GM18868 (cell line): Measurements from ENCODE around the gene PI4K2A.

ENCODE experiments used
- ATAC-seq: cut with Tn5 transposase; IDR thresholded peaks from one replicate; pipeline ENCODE4 v1.9.1; 2021; ENCODE audit warnings: mild to moderate bottlenecking, moderate library complexity; ENCODE audit not compliant: unreplicated experiment

The PI4K2A gene

DNA sequence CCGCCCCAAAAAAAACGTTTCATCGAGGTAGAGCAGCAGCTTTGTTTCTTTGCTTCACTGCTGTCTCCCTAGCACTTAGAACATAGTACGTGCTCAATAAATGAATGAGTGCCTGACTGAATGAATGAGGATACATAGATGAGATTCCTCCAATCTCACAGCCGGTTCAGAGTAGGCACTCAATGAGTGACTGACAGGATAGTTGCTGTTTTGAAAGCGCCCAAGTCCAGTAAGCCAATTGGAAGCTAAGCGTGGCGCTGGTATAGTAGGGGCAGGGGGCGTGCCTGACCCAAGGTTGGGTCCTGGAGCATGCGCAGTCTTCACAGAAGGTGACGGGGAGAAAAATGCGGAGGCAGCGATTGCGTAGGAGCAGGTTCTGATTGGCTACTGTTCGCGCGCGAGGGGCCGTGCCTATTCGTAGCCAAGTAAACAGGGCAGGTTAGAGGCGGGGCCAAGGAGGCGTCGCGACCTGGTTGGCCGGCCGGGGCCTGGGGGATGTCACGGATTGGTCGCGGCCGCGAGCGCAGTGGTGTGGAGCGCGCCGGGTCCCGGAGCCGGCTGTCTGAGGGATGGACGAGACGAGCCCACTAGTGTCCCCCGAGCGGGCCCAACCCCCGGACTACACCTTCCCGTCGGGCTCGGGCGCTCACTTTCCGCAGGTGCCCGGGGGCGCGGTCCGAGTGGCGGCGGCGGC, at the start of gene PI4K2A:
TSS of gene PI4K2A (plus strand) at position 498 of the 694 bp plus-strand sequence. CDS start at position 570, 72 bp downstream.
- ATAC-seq = peak; percentile 98

DNA sequence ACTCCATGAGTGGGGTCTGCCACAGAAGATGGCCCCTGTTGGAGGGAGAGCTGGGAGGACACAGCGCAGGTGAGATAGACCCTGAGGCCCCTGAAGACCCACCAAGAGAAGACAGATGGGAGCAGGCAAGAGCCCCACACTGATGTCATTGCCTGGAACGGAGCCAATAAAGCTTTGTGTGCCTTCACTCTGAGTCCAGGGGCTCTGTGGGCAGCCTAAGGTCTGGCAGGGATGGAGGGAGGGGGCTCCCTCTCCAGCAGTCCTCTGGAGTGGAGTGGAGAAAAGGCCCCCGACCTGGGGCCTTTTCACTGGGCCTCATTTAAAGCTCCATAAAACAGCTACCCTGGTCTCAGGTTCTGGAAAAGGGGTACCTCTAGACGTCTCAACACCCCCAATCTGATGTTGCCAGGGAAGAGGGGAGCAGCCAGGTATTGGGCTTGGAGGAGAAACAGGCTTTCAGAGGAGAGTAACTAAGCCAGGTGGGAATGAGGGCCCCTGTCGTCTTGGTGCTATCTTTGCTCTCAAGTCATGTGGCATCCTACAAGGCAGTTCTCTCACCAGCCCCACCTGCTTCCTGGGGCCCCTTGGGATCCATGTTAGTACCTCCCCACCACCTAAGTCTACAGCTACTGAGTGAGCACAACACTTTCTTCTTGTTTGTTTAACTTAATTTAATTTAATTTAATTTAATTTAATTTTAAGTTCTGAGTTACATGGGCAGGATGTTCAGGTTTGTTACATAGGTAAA, 49.5 kb upstream of the PI4K2A start:
- ATAC-seq = no peak

DNA sequence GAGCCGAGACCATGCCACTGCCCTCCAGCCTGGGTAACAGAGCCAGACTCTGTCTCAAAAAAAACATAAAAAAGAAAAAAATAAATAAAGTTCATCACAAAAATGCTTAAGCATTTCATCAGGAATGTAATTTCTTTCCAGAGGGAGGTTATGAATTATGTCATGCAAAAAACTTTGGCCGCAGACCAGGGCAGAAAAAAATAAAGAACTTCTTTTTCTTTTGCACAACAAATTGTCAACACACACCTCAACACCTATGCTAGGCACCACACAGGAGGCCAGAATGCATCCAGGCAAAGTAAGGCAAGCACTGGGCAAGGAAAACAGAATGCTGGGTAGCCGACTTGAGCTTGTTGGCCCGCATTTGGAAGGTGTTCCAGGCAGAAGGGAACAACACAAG, 47.0 kb upstream of the PI4K2A start:
- no peak for ATAC-seq

DNA sequence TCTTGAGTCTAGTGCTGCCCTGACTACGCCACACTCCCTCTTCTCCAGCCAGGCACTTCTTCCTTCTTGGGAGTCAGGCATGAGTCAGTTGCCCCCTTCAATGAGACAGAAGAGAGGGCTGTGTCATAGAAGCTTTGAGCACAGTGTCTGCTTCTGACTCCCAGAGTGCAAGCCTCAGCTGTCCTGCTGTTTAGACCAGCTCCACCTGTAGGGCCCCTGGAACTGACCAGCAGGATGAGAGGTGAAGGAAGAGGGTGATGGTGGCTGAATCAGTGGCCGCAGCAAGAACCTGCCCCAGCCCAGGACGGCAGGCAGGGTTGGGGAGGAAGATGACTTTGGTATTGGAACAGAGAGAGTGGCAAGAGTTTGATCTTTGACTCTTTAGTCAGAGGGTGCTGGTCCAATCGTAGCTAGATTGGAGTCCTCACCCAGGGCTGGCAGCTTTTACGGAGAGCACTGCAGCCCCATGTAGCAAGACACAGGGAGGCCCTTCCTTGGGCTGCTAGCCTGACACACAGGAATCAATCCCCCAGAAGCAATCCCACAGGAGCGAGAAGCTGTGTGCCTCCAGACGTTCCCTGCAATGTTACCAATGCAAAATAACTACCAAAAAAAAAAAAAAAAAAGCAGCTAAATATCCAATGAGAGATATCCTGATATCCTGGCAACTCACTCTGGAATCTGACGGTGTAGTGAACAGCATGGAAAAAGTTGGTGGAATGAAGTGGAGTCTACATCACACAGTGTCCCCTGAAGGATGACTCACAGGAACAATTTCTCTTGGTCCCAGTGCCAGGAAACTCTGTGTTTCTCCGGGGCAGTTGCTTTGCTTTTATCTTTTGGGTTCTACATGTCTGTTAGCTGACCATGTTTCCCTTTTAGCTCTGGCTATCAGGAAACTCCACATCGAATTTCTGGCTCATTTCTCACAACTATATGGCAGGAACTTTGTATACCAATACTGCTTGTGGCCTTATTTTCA, 44.1 kb upstream of the PI4K2A start:
- no peak for ATAC-seq

DNA sequence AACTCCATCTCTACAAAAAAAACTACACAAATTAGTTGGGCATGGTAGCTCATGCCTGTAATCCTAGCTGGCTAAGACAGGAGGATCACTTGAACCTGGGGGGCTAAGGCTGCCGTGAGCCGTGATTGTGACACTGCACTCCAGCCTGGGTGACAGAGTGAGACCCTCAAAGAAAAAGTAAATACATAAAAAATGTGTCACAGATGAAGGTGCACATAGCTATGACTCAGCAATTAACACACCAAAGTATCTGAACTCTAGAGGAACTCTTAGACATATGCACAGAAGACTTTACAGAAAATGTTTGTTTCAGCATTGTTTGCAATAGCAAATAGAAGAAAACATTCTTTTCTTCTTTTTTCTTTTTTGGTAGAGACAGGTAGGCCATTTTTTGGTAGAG, 42.7 kb upstream of the PI4K2A start:
- ATAC-seq = no peak

DNA sequence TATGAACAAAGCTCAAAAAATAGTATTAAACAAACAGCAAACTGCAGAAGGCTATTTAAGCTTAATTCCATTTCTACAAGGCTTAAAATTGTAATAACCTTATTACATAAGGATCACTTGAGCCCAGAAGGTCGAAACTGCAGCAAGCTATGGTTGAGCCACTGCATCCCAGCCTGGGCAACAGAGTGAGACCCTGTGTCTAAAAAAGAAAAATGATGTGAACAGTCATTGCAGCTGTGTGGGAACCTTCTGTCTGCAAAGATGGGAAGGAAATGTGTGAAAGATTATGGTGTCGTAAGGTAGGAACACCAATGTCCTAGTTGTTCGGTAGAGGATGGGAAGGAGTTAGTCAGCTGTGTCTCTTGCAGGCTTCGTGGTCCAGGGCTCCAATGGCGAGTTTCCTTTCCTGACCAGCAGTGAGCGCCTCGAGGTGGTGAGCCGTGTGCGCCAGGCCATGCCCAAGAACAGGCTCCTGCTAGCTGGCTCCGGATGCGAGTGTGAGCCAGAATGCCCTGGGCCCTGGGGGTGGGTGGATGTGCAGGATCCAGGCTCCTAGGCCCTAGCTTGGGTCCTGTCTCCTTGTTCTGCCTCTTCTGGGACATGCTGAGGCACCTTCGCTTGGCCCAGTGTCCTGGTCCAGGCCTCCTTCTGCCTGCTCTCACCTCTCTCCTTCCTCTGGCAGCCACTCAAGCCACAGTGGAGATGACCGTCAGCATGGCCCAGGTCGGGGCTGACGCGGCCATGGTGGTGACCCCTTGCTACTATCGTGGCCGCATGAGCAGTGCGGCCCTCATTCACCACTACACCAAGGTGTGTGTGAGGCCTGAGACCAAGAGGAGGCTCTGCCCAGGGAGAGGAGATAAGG, 41.8 kb upstream of the PI4K2A start:
- ATAC-seq = no peak

DNA sequence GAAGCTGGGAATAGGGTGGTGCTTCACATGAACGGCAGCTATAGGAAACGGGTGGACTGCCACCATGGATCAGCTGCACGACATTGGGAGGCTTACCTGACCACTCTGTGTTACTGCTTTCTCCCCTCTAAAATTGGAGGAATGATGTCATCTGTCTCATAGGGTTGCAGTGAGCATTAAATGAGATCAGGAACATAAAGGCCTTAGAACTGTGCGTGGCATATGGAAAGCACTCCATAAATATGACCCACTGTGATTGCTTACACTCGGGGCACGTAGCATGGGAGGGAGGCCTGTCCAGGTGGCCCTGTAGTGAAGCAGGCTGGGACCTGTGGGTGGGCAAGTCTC, 41.2 kb upstream of the PI4K2A start:
- no peak for ATAC-seq

DNA sequence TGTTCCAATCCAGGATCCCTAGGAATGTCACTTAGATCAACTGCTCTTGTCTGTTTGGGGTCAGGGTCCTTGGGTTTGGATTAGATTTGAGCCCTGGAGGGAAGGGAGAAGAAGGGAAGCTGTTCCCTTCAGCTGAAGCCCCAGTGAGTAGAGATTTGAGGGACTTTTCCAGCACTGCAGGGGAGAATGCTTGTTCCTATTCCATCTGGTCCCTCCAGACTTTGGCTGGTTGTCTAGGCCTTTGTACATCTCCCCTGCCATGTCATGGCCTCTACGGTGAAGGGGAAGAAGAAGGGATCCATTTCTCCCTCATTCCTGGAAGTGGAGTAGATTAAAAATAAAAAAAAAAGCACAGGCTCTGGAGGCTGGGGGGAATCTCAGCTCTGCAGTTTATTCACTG, 39.9 kb upstream of the PI4K2A start:
- ATAC-seq = no peak

DNA sequence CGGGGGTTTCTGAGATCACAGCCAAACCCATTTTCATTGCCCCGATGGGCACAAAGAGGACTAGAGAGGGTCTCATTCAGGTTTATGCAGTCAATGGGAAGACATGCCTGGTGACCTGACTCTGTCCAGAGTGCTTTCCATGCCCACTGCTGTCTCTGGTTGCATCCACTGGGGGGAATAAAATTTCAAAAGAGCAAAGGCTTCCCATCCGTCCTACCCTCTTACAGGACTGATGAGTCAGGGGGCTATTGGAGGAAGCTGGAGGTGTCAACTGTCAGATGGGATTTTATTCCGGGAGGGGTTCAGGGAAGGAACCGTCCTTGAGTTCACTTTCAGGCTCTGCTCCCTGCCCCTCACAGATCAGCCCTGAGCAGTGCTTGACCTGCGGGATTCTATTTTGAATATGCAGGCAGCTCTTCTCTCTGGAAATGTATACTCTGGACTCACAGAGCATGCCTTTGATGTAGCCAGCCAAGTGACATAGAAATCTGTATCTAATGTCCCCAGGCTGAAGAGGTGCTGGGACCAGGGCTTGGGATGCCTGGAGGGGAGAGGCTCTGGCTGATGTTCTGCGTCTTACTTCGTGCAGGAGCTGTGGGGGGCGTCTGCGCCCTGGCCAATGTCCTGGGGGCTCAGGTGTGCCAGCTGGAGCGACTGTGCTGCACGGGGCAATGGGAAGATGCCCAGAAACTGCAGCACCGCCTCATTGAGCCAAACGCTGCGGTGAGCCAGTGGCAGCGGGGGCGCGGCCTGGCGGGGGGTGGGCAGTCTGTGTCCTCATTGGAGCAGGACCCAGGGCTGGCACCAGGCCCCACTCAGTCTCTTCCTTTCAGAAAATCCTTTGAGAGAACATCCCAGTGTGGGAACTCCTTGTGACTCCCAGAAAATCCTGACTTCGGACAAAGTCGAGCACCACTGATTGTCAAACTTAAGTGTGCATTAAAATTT, 38.9 kb upstream of the PI4K2A start:
- no peak for ATAC-seq

DNA sequence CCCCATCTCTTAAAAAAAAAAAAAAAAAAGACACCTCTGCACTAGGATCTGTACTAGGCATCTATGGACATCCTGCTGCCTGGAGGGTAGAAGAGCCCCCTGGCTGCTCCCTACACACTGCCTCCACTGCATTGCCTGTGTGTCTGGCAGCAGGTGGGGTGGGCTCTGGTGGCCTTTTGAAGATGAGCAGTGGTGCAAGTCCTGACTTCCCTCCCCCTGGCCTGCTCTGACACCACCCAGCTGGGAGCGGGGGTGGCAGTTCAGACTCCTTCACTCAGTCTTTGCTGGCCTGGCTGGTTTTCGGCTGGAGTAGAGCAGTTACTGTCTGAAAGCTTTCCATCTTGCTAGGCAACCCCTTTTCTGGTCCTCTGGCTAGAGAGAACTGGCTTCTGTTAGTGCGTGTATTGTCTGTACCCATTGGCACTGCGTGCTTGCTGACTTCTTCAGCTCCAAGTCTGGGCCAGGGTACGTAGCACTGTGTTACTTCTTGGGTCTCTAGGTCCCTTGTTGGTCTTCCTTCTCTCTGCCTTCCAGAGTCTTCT, 33.3 kb upstream of the PI4K2A start:
- ATAC-seq = no peak

DNA sequence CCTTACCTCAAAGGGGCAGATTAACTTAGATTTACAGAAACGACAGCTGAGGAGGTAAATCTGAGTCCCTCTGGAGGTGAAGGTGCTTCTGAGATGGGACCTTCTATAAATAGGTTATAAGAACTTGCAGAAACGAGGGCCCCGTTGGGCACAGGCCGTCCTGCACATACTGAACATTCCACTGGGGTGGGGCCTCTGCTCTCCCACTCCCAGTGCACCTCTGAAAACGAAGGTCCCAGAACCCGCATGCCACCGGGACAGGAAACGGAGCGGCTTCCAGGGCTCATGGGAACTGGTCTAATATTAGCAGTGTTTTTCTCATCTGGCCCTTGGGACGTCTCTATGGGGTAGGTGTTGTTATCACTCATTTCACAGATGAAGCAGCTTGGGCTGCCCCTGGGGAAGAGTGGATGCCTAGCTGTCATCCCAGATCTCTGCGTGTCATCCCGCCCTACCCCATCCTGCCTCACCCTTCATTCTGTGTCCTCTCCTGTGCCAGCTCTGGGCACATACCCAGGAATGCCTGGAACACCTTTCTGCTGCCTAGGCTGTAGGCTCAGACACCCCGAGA, 31.4 kb upstream of the PI4K2A start:
- no peak for ATAC-seq

DNA sequence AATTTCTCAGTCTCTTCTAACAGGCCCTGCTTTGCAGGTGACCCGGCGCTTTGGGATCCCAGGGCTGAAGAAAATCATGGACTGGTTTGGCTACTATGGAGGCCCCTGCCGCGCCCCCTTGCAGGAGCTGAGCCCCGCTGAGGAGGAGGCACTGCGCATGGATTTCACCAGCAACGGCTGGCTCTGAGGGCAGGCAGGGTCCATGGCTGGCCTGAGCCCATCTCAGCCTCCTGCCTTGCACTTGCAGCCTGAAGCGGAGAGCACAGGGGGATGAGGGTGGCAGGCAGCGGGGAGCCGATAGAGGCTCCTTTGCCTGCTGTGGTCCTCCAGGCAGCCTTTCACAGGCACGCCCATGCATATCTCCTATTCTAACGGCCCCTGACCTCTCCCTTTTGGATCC, 29.0 kb upstream of the PI4K2A start:
- no peak for ATAC-seq

DNA sequence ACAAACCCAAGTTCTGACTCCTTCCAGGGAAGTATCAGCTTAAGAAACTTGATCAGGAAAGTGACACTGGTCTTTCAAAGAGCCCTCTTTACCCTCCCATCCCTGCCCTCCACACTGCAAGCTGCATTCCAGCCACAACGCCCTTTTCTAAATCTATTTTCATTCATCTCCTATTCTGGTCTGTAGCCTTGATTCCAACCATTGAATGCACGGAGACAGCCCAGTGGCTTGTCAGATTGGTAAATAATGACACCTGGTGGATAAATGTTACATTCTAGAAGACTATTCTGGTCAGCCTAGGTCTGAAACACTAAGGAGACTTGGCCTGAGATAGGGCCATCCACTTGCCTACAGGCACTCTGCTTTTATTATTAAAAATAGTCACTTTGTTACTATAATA, 28.1 kb upstream of the PI4K2A start:
- ATAC-seq = no peak

DNA sequence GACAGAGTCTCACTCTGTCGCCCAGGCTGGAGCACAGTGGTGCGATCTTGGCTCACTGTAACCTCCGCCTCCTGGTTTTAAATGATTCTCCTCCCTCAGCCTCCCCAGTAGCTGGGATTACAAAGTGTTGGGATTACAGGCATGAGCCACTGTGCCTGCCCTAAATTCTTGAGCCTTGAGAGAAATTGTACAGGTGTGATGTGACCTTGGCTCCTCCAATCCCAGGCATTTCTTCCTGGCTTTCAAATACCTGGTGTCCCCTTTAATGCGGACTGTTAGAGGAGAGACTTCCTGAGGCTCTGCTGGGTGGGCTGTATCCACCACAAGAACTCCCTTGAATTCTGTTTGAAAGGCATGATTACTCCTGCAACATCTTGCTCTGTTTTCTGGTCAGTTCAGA, 22.2 kb upstream of the PI4K2A start:
- ATAC-seq = no peak

DNA sequence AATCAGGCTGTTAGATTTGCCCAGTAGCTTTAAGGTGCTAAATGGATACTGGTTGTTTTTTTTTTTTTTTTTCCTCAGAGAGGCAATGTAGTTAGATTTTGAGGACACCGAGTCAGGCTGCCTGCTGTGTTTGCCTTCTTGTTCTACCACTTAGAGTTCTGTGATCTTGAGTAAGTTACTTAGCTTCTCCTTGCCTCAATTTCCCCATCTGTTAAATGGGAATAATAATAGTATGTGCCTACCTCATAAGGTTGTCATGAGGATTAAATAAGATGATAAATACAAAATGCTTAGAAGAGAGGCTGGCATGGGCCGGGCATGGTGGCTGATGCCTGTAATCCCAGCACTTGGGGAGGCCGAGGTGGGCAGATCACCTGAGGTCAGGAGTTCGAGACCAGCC, 21.7 kb upstream of the PI4K2A start:
- no peak for ATAC-seq

DNA sequence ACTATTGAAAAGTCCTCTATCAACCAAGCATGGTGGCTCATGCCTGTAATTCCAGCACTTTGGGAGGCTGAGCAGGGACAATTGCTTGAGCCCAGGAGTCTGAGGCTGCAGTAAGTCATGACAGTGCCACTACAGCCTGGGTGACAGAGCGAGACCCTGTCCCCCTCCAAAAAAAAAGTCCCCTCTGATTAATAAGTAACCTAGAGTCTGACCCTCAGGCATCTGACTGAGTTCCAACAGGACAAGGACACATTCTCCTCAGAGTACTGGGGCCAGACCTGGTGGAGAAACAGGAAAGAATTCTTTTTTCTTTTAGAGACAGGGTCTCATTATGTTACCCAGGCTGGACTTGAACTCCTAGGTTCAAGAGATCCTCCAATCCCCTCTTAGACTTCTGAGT, 17.2 kb upstream of the PI4K2A start:
- no peak for ATAC-seq

DNA sequence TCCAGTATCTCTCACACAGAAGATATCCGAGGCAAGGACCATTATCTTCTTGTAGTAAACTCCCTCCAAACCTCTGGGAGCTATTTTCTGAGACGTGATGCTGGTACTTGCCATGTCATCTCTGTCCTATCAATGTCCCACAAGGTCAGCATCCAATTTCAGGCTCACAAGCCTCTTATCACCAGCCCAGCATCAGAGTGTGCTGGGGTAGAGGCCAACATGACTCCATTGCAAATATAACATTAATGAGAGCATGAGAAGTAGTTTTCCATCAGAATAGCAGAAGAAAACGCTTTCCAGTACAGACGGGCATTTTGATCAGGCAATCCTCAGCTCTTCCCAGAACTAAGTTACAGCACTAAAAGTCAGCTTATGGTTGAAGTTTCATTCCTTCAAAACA, 12.7 kb upstream of the PI4K2A start:
- no peak for ATAC-seq

DNA sequence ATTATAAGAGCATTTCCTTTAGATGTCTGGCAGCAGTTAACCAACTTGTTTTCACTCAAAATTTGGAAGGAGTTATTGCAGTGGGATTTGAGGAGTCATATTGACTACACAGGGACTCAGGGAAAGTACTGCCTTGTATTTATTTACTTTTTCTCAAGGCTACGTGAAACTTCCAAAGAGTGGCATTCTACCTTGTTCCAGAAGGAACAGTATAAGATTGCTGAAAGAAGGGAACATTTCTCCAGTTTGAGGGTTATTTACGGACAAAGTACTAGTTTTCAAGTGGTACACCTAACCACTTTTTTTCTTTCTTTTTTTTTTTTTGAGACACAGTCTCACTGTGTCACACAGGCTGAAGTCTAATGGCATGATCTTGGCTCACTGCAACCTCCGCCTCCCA, 12.2 kb upstream of the PI4K2A start:
- ATAC-seq = no peak

DNA sequence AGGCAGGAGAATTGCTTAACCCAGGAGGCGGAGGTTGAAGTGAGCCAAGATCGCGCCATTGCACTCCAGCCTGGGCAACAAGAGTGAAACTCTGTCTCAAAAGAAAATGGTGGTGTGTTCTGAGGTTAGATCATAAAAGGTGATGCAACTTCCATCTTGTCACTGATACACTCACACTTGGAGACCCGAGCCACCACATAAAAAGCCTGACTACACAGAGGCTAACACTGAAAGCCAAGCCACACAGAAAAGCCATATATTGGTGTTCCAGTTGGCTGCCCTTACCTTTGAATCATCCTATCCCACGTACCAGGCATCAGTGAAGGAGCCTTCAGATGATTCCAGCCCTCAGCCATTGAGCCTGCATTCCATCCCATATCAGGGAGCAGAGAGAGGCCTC, 11.2 kb upstream of the PI4K2A start:
- no peak for ATAC-seq
